K562 (cell line): ENCODE measurements around the gene TEX54. TPM values are rescaled to one million over a fixed set of nuclear protein-coding genes. Genes with fewer than 3 reads are reported as not detected.

Experiments
- ATAC-seq: fragments of 200-7000 bp; cut with Tn5 transposase; 3 replicates; pipeline ENCODE4 v1.9.1; 2020; ENCODE audit warnings: moderate library complexity
- BruUV-seq: library from RNA; stranded (reverse); fragments of 400-500 nt; replicated peaks from 2 replicates; lab custom pipeline; 2021; lab: Mats Ljungman, UMichigan
- CTCF ChIA-PET: fragments of 300-600 bp; formaldehyde crosslinking; extraction: SDS; loops from one replicate; lab custom pipeline; 2021; ENCODE audit warnings: low intra/inter-chr PET ratio; lab: Yijun Ruan, JAX
- POLR2A ChIA-PET: fragments of 300-600, 350-650 bp; sonication (Branson Sonifier 250); formaldehyde crosslinking; extraction: SDS; loops from one replicate; lab custom pipeline; 2021; ENCODE audit warnings: antibody characterized with exemption, inconsistent platforms; lab: Yijun Ruan, JAX
- DNase-seq, 4 experiments: peaks; one replicate each; pipeline versions ENCODE4 v3.0.0 to v3.0.0-alpha.2; 2011 to 2018; ENCODE audit warnings: low spot score in 3 of 4, mixed read lengths in 3 of 4; ENCODE audit errors: extremely low read depth in 1 of 4
- FAIRE-seq: peaks from 2 replicates; lab custom pipeline; 2011; peaks lifted over from hg19 to GRCh38; lab: Jason Lieb, UNC
- H2AFZ ChIP-seq: 2 replicates; pipeline ENCODE4 v1.6.0; 2011; ENCODE audit warnings: low read depth, low read length, control low read depth, inconsistent platforms
- H3K27ac ChIP-seq: fragments of 200-600 bp; 3 replicates; pipeline ENCODE4 v1.8.0; 2011; ENCODE audit warnings: low read depth, mild to moderate bottlenecking, control low read depth, inconsistent platforms, low read length, moderate library complexity, mixed read lengths; ENCODE audit errors: extremely low read depth
- H3K27me3 ChIP-seq, 2 experiments: fragments of 300-600 bp in 1 of 2; 2 replicates in 1 of 2; 3 replicates in 1 of 2; pipeline versions ENCODE4 v1.6.0 to v1.8.0; 2011; ENCODE audit warnings: inconsistent platforms in 2 of 2, low read length in 2 of 2, mild to moderate bottlenecking in 1 of 2, mixed read lengths in 1 of 2, moderate library complexity in 1 of 2; ENCODE audit not compliant: control insufficient read depth in 2 of 2, insufficient read depth in 2 of 2
- H3K36me3 ChIP-seq: fragments of 300-600 bp; 3 replicates; pipeline ENCODE4 v1.8.0; 2011; ENCODE audit warnings: mild to moderate bottlenecking, low read length, inconsistent platforms; ENCODE audit not compliant: control insufficient read depth, insufficient read depth
- H3K4me1 ChIP-seq, 2 experiments: fragments of 200-600 bp in 1 of 2; replicated peaks in 1 of 2; 2 replicates in 1 of 2; 3 replicates in 1 of 2; pipeline versions ENCODE4 v1.5.1 to v1.8.0; 2011; ENCODE audit warnings: inconsistent platforms in 2 of 2, low read length in 2 of 2, mild to moderate bottlenecking in 1 of 2, mixed read lengths in 1 of 2, moderate library complexity in 1 of 2; ENCODE audit not compliant: control insufficient read depth in 2 of 2, insufficient read depth in 2 of 2
- H3K4me2 ChIP-seq: 2 replicates; pipeline ENCODE4 v1.6.1; 2011; ENCODE audit warnings: low read length, control low read depth, inconsistent platforms, mixed read lengths; ENCODE audit not compliant: insufficient read depth
- H3K4me3 ChIP-seq: fragments of 200-600 bp; sonication (generic), shearing (Covaris generic); 2 replicates; pipeline ENCODE4 v1.5.1; 2016; ENCODE audit warnings: control low read depth, inconsistent platforms
- H3K79me2 ChIP-seq: fragments of 200-600 bp; 3 replicates; pipeline ENCODE4 v1.8.0; 2011; ENCODE audit warnings: low read length, inconsistent platforms; ENCODE audit not compliant: control insufficient read depth, insufficient read depth
- H3K9ac ChIP-seq, 2 experiments: 2 replicates each; pipeline versions ENCODE4 v1.6.0 to v1.6.1; 2011; ENCODE audit warnings: low read depth in 2 of 2, low read length in 2 of 2, control low read depth in 1 of 2, inconsistent platforms in 1 of 2, mild to moderate bottlenecking in 1 of 2, mixed read lengths in 1 of 2; ENCODE audit not compliant: insufficient read depth in 1 of 2
- H3K9me1 ChIP-seq: one replicate; pipeline ENCODE4 v1.6.0; 2011; ENCODE audit warnings: inconsistent platforms, mild to moderate bottlenecking, low read length, moderate library complexity; ENCODE audit not compliant: control insufficient read depth, insufficient read depth
- H3K9me3 ChIP-seq: replicated peaks from 2 replicates; pipeline ENCODE4 v1.5.1; 2011; ENCODE audit warnings: low read depth, low read length, inconsistent platforms; ENCODE audit not compliant: control insufficient read depth, insufficient read depth
- H4K20me1 ChIP-seq: replicated peaks from 2 replicates; pipeline ENCODE4 v1.6.1; 2011; ENCODE audit warnings: low read length, inconsistent platforms, mixed read lengths; ENCODE audit not compliant: control insufficient read depth, insufficient read depth
- E2F1 ChIP-seq: sonication (generic); formaldehyde crosslinking; IDR thresholded peaks from 2 replicates; pipeline ENCODE4 v1.8.1; 2023; ENCODE audit warnings: mild to moderate bottlenecking, missing genetic modification reagents, moderate library complexity
- EP400 ChIP-seq: fragments of 450-650 bp; IDR thresholded peaks from 2 replicates; pipeline ENCODE4 v1.6.1; 2017; ENCODE audit warnings: antibody characterized with exemption, mild to moderate bottlenecking, moderate library complexity
- GABPB1 ChIP-seq: sonication (generic); formaldehyde crosslinking; IDR thresholded peaks from 2 replicates; pipeline ENCODE4 v1.8.0; 2022; ENCODE audit warnings: mild to moderate bottlenecking, missing genetic modification reagents
- HDAC1 ChIP-seq, 2 experiments: fragments of 450-650 bp; IDR thresholded peaks; 2 replicates each; pipeline ENCODE4 v1.6.1; 2016 to 2017; ENCODE audit warnings: inconsistent platforms in 1 of 2, mild to moderate bottlenecking in 1 of 2, moderate library complexity in 1 of 2
- HLTF ChIP-seq: fragments of 450-650 bp; IDR thresholded peaks from 2 replicates; pipeline ENCODE4 v1.6.1; 2016
- OTX1 ChIP-seq: fragments of 450-650 bp; formaldehyde crosslinking; IDR thresholded peaks from 2 replicates; pipeline ENCODE4 v1.4.0; 2022; ENCODE audit warnings: mild to moderate bottlenecking
- PHTF2 ChIP-seq: fragments of 250-450 bp; sonication (Bioruptor Pico); IDR thresholded peaks from 2 replicates; pipeline ENCODE4 v1.5.0; 2021; ENCODE audit warnings: mild to moderate bottlenecking
- SRF ChIP-seq, 2 experiments: fragments of 250-450, 450-650 bp in 1 of 2; sonication (Bioruptor Pico) in 1 of 2; sonication (generic) in 1 of 2; formaldehyde crosslinking; IDR thresholded peaks; 2 replicates each; pipeline versions ENCODE4 v1.5.0 to v1.5.1; 2020 to 2022; ENCODE audit warnings: mild to moderate bottlenecking in 1 of 2, missing genetic modification reagents in 1 of 2
- TFE3 ChIP-seq: fragments of 450-650 bp; formaldehyde crosslinking; IDR thresholded peaks from 2 replicates; pipeline ENCODE4 v1.4.0; 2020; ENCODE audit warnings: mild to moderate bottlenecking, mixed read lengths
- ZFP30 ChIP-seq: fragments of 250-450 bp; sonication (Bioruptor Pico); IDR thresholded peaks from 2 replicates; pipeline ENCODE4 v1.8.0; 2022; ENCODE audit warnings: moderate library complexity, mild to moderate bottlenecking, inconsistent platforms, borderline replicate concordance
- ZNF197 ChIP-seq: fragments of 200-800 bp; sonication (Bioruptor generic); IDR thresholded peaks from 2 replicates; pipeline ENCODE4 v1.6.1; 2016; ENCODE audit warnings: low read depth, missing genetic modification characterization, missing compliant biosample characterization
- WGBS: fragments of 100-300 bp; shearing (Covaris generic); methylation state at CpG from one replicate; pipeline ENCODE4 v1.1.6; 2016; ENCODE audit warnings: low coverage, mixed read lengths; ENCODE audit not compliant: insufficient coverage; ENCODE audit errors: missing lambda C conversion rate; 5-methylcytosine and 5-hydroxymethylcytosine counted together
- in situ Hi-C: fragments of 300-500 bp; cut with MboI; formaldehyde crosslinking; loops from 4 replicates; pipeline ENCODE4 v1.15.0; 2018; ENCODE audit warnings: inconsistent platforms, mixed read lengths
- intact Hi-C: fragments of 100-400 bp; cut with micrococcal nuclease; formaldehyde crosslinking; loops from 2 replicates; pipeline ENCODE4 v1.14.2; 2022
- polyA plus RNA-seq, 8 experiments: library from polyadenylated mRNA; depleted of rRNA in 4 of 8; stranded (reverse) in 5 of 8; unstranded in 3 of 8; fragments of >200 nt; fragmentation: Nextera tagmentation in 2 of 8; fragmentation: Illumina TruSeq in 1 of 8; extraction: Ambion mirVana in 2 of 8; extraction: Trizol in 1 of 8; gene quantifications; 2 replicates each; pipeline versions ENCODE4 v1.2.1 to v1.2.3, GENCODE V29; 2011 to 2014; ENCODE audit warnings: inconsistent platforms in 1 of 8, missing spikeins in 1 of 8
- total RNA-seq, 7 experiments: library from RNA; depleted of rRNA in 6 of 7; stranded (reverse); fragments of >200 nt in 6 of 7; fragmentation: Illumina TruSeq in 2 of 7; extraction: Trizol in 2 of 7; gene quantifications; 2 replicates each; pipeline versions ENCODE4 v1.2.1 to v1.2.3, GENCODE V29; 2011 to 2021; ENCODE audit warnings: low replicate concordance in 1 of 7
- TF ChIP-seq, protein P1 (sequence below): IDR thresholded peaks from 2 replicates; pipeline ENCODE4 v1.6.1; 2014; ENCODE audit warnings: antibody characterized with exemption

TEX54 gene
- total and polyA plus RNA-seq, 9 of the 15 experiments (the other 6 are each of a cell fraction or from before 2014, with no cell fraction given) = not detected

- FAIRE-seq (no peak), ATAC-seq (peak; percentile 51), DNase-seq (peak in 1 of 4 experiments; percentile 70)
- in situ Hi-C loops = loop anchor here (25.0 kb wide), 1 partner anchor 464 kb away; no protein-coding TSS in a partner anchor
- H2AFZ ChIP-seq = no peak overlapping the region
- no peaks in the 10 kb centered on the region for H3K9me1 ChIP-seq
- peaks cover 44% of the 10 kb centered on the region for H4K20me1 ChIP-seq
- 10% methylated on average over 13 of the region's 15 CpGs for WGBS
- H3K4me3 ChIP-seq = no peak overlapping the region; the same call in 1 of the 2 replicates
- peak overlapping the region; percentile 1 to 7; a peak in 2 of 4 replicates for H3K9ac ChIP-seq
- CTCF ChIA-PET = no interaction called here
- no TSS peak for BruUV-seq
- no peaks in the 10 kb centered on the region for H3K27me3 ChIP-seq
- no peaks in the 10 kb centered on the region; the same call in 1 of the 2 replicates for H3K9me3 ChIP-seq
- H3K4me1 ChIP-seq = peaks cover 0 to 14% of the 10 kb centered on the region in 2 experiments; a peak in 2 of 5 replicates
- peaks cover 47% of the 10 kb centered on the region for H3K79me2 ChIP-seq
- peak overlapping the region; percentile 19; the same call in 2 of the 3 replicates for H3K27ac ChIP-seq
- intact Hi-C loops = no loop called here
- peak overlapping the region; percentile 38 for H3K4me2 ChIP-seq
- POLR2A ChIA-PET = interaction anchor here (0.7 to 10.0 kb wide), 19 partner anchors 6 to 97 kb away, joined by 3 to 403 read pairs (median 7); partner anchors contain the start of genes SLC3A2, STX5, TEX54 and WDR74
- H3K36me3 ChIP-seq = peaks cover 42% of the 10 kb centered on the region
- TF ChIP-seq EP400 (no peak), SRF (CRISPR knock-in tag; IDR thresholded peaks at IDR 0.05) (no peak), HLTF (no peak), ZNF197 (CRISPR knock-in tag) (no peak), ZFP30 (CRISPR knock-in tag) (no peak), TFE3 (CRISPR knock-in tag) (no peak), PHTF2 (CRISPR knock-in tag) (no peak), HDAC1 (IDR thresholded peaks at IDR 0.05) (peak in 1 of 2 experiments; percentile 10; a peak in 1 of 4 replicates), OTX1 (CRISPR knock-in tag) (no peak), GABPB1 (no peak; the same call in 1 of the 2 replicates), E2F1 (CRISPR knock-in tag) (no peak; the same call in none of the 2 replicates)
- TF ChIP-seq, protein P1, sequence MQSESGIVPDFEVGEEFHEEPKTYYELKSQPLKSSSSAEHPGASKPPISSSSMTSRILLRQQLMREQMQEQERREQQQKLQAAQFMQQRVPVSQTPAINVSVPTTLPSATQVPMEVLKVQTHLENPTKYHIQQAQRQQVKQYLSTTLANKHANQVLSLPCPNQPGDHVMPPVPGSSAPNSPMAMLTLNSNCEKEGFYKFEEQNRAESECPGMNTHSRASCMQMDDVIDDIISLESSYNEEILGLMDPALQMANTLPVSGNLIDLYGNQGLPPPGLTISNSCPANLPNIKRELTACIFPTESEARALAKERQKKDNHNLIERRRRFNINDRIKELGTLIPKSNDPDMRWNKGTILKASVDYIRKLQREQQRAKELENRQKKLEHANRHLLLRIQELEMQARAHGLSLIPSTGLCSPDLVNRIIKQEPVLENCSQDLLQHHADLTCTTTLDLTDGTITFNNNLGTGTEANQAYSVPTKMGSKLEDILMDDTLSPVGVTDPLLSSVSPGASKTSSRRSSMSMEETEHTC = no peak
Observed at GRCh38 chr11:62850911-62851806, 18.5 kb upstream of the TEX54 start.
